ENCODE measurements around the gene KRT13.

KRT13 gene

GRCh38 chr17:41468346-41468745 lies 37.1 kb downstream of the KRT13 start:
- TF ChIP-seq, protein P1, sequence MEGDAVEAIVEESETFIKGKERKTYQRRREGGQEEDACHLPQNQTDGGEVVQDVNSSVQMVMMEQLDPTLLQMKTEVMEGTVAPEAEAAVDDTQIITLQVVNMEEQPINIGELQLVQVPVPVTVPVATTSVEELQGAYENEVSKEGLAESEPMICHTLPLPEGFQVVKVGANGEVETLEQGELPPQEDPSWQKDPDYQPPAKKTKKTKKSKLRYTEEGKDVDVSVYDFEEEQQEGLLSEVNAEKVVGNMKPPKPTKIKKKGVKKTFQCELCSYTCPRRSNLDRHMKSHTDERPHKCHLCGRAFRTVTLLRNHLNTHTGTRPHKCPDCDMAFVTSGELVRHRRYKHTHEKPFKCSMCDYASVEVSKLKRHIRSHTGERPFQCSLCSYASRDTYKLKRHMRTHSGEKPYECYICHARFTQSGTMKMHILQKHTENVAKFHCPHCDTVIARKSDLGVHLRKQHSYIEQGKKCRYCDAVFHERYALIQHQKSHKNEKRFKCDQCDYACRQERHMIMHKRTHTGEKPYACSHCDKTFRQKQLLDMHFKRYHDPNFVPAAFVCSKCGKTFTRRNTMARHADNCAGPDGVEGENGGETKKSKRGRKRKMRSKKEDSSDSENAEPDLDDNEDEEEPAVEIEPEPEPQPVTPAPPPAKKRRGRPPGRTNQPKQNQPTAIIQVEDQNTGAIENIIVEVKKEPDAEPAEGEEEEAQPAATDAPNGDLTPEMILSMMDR (IDR thresholded peaks at IDR 0.05; ENCODE audit: low read depth, low read length) = no peak
- DNase-seq (ENCODE audit: low read depth, low spot score) = no peak
- no peak overlapping the region for H3K4me3 ChIP-seq (ENCODE audit: low read depth, low read length)
- in situ Hi-C loops (cut with HindIII; ENCODE audit: low sequenced_read_pairs) = no loop called here

- TF ChIP-seq, protein P1 (IDR thresholded peaks at IDR 0.05; ENCODE audit: low read depth, low read length) = no peak
- H3K4me3 ChIP-seq (ENCODE audit: low read depth, low read length) = no peak overlapping the region
- DNase-seq (ENCODE audit: low read depth, low spot score) = no peak
- in situ Hi-C loops (cut with HindIII; ENCODE audit: low sequenced_read_pairs) = no loop called here
Measured at GRCh38 chr17:41467561-41467960, 37.9 kb downstream of the KRT13 start.

- in situ Hi-C loops (cut with HindIII; ENCODE audit: low sequenced_read_pairs) = no loop called here
- DNase-seq (ENCODE audit: low read depth, low spot score) = no peak
- no peak within 1 kb of the TSS for H3K4me3 ChIP-seq (ENCODE audit: low read depth, low read length)
- TF ChIP-seq, protein P1 (IDR thresholded peaks at IDR 0.05; ENCODE audit: low read depth, low read length) = no peak
Measured at GRCh38 chr17:41466988-41467387, 38.4 kb downstream of the KRT13 start, which contains the start of gene KRT32. Gene KRT32, minus strand, starts transcription at chr17:41467386. Its CDS starts 61 bp downstream, at chr17:41467325.

GRCh38 chr17:41464682-41465081 lies 40.7 kb downstream of the KRT13 start:
- no peak overlapping the region for H3K4me3 ChIP-seq (ENCODE audit: low read depth, low read length)
- TF ChIP-seq, protein P1 (IDR thresholded peaks at IDR 0.05; ENCODE audit: low read depth, low read length) = no peak
- in situ Hi-C loops (cut with HindIII; ENCODE audit: low sequenced_read_pairs) = no loop called here
- DNase-seq (ENCODE audit: low read depth, low spot score) = peak; percentile 87

DNA sequence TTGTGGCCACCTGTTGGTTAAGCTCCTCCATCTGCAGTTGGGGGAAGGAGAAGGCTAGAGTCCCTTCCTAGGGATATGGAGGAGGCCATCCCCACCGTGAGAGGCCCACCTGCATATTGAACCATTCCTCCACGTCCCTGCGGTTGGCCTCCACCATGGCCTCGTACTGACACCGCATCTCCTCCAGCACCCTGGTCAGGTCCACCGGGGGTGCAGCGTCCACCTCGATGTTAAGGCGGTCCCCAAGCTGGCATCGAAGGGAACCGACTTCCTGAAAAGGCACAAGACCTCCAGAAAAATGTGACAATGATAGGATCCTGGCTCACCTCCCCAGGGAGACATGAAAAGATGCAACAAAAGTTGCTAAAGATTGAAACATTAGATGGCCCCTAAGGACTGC lies 41.2 kb downstream of the KRT13 start:
- DNase-seq (ENCODE audit: low read depth, low spot score) = no peak
- TF ChIP-seq, protein P1 (IDR thresholded peaks at IDR 0.05; ENCODE audit: low read depth, low read length) = no peak
- in situ Hi-C loops (cut with HindIII; ENCODE audit: low sequenced_read_pairs) = no loop called here
- H3K4me3 ChIP-seq (ENCODE audit: low read depth, low read length) = no peak overlapping the region

DNA sequence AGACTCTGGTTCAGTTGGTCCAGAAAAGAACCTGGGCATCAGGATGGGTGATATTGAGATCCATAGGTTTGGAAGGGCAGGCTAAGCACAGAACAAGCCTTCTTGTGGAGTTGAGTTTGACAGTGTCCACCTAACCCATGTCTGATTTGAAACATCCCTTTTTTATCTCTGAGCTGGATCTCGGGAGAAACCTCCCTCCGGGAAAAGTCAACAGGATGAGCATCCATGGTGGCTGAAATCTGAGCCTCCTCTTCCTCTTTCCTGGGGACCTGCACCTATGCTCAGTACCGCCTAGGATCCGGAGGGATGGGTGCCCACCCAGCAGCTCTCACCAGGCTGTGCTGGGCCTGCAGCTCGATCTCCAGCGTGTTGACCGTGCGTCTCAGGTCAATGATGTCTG lies 41.7 kb downstream of the KRT13 start:
- no peak overlapping the region for H3K4me3 ChIP-seq (ENCODE audit: low read depth, low read length)
- in situ Hi-C loops (cut with HindIII; ENCODE audit: low sequenced_read_pairs) = no loop called here
- TF ChIP-seq, protein P1 (IDR thresholded peaks at IDR 0.05; ENCODE audit: low read depth, low read length) = no peak
- DNase-seq (ENCODE audit: low read depth, low spot score) = no peak

DNA sequence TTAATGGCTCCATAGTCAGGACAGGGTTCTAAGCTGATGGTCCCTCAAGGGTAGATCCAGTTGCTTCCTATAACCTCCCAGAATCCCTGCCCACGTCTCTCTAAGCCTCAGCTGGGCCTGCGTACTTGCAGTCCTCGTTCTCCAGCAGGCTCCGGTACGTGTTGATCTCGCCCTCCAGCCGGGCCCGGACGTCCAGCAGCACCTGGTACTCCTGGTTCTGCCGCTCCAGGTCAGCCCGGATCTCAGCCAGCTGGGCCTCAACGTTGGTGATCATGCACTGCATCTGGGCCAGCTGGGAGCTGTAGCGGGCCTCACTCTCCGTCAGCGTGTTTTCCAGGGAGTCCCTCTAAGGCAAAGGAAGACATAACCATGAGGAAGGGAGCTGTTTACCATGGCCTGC lies 42.7 kb downstream of the KRT13 start:
- no peak for DNase-seq (ENCODE audit: low read depth, low spot score)

More for the DNA sequence above, 42.7 kb downstream of the KRT13 start:
- in situ Hi-C loops (cut with HindIII; ENCODE audit: low sequenced_read_pairs) = no loop called here
- TF ChIP-seq, protein P1 (IDR thresholded peaks at IDR 0.05; ENCODE audit: low read depth, low read length) = no peak
- no peak overlapping the region for H3K4me3 ChIP-seq (ENCODE audit: low read depth, low read length)

Data from astrocyte of the spinal cord (primary cell).